ENCODE results near the gene KRIT1.

Gene KRIT1

DNA sequence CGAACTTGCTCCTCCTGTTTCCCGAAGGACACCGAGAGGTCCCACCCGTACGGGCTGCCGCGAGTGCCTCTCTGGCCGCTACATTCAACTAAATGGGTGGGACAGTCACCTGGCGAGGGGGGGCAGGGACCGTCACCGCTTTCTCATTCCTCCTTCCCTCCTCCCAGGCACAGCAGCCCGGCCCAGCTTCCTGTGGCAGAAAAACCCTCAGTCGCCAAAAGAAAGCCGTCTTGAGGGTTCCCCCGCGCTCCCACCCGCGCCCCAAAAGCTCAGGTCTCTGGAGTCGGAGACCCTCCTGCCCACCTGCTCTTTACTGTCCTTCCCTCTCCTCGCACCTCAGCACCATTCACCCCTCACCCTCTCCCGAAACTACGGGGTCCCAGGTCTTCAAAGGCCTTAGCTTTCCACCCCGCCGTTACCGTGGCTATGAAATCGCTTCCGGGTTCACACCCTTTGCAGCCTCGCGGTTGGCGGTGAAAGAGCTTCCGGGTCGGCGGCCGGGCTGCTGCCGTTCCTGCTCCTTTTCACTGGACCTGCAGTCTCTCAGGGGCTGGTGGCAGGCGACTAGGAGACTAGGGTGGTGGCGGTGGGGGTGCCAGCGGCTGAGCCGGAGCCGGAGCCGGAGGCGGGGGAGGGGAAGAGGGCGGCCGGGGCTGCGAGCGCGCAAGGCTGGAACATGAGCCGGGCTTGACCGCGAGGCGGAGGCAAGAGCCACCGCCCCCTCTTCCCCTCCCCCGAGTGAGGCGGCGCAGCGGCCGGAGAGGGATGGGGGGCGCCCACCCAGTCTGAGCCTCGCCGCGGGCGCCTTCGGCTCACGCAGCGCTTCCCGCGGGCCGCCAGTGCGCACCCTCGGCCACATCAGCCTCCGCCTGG, at the start of gene KRIT1, which contains the start of gene ANKIB1:
TSS of gene KRIT1 (minus strand) at position 428 of the 873 bp plus-strand sequence. CDS start 3,779 bp downstream, outside the sequence.
TSS of gene ANKIB1 (plus strand) at position 488 of the 873 bp plus-strand sequence. CDS start 49,005 bp downstream, outside the sequence.
- TF ChIP-seq, protein P1, sequence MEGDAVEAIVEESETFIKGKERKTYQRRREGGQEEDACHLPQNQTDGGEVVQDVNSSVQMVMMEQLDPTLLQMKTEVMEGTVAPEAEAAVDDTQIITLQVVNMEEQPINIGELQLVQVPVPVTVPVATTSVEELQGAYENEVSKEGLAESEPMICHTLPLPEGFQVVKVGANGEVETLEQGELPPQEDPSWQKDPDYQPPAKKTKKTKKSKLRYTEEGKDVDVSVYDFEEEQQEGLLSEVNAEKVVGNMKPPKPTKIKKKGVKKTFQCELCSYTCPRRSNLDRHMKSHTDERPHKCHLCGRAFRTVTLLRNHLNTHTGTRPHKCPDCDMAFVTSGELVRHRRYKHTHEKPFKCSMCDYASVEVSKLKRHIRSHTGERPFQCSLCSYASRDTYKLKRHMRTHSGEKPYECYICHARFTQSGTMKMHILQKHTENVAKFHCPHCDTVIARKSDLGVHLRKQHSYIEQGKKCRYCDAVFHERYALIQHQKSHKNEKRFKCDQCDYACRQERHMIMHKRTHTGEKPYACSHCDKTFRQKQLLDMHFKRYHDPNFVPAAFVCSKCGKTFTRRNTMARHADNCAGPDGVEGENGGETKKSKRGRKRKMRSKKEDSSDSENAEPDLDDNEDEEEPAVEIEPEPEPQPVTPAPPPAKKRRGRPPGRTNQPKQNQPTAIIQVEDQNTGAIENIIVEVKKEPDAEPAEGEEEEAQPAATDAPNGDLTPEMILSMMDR (IDR thresholded peaks at IDR 0.05; ENCODE audit: extremely low read depth, insufficient read depth, missing control alignments), result peak; percentile 14
- DNase-seq (ENCODE audit: low spot score), result peak; percentile 86
- in situ Hi-C loops (cut with MboI; ENCODE audit: low pct_unique_long_range_greater_than_20kb, low sequenced_read_pairs, unreplicated experiment), result no loop called here

DNA sequence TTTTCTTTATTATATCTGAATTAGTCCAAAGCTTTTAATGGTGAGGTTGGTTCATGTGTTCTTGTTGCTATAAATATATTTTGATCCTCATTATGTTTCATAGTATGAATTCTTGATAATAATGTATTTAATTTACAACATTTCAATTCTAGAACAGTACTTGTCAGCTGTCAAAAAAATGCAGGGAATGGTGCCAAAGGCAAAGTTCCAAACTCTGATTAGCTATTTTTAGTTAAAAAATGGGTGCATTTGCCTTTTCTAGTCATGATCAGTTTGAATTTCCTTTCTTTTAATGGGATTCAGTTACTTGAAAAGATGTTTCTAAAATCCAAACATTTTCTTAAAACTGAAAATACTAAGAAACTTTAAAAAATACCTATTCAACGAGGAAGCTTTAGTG, 49.7 kb upstream of the KRIT1 start:
- no peak for DNase-seq (ENCODE audit: low spot score)
- in situ Hi-C loops (cut with MboI; ENCODE audit: low pct_unique_long_range_greater_than_20kb, low sequenced_read_pairs, unreplicated experiment), result no loop called here
- TF ChIP-seq, protein P1 (IDR thresholded peaks at IDR 0.05; ENCODE audit: extremely low read depth, insufficient read depth, missing control alignments), result no peak

DNA sequence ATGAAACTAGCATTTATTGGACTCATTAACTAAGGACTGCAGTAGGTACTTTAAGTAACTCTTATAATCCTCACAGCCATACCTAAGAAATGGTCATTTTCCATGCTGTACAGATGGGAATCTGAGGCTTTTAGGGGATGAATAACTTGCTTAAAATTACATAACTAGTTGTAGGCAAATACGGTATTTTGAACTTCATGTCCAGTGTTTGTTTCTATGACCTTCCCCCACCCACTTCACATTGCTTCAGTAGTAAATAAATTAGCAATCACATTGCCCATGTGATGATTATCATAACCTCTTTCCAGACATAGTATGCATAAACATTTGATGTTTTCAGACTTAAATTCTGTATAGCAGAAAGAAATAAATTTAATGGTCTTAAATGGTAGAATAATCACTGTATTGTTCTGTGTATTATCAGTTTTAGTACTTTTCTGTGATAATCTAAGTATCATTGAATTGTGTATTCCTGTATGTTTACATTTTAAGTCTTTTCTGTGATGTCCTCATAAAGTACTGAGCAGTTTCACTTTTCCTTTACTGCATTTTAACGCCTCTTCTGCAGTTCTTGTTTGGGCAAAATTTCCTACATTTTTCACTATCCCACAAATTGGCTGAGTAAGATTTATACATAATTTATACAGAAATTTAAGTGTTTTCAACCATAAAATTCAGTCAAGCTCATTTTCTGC, 48.3 kb upstream of the KRIT1 start:
- TF ChIP-seq, protein P1 (IDR thresholded peaks at IDR 0.05; ENCODE audit: extremely low read depth, insufficient read depth, missing control alignments), result no peak
- in situ Hi-C loops (cut with MboI; ENCODE audit: low pct_unique_long_range_greater_than_20kb, low sequenced_read_pairs, unreplicated experiment), result no loop called here

DNA sequence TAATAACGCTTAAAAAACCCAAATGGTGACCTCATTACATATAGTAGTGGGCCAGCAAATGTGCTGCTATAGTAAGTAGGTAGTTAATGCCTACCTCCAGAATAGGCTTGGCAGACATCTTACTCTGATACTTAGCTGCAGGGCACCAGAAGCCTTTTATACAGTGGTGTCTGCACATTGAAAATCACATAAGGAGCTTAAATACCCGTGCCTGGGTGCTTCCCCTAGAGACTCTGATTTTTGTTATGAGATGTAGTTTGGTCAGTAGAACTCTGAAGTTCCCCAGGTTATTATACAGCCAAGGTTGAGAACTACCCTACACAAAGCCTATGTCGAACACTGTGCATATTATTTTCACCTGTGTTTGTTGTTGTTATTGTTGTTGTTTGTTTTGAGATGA, 47.3 kb upstream of the KRIT1 start:
- in situ Hi-C loops (cut with MboI; ENCODE audit: low pct_unique_long_range_greater_than_20kb, low sequenced_read_pairs, unreplicated experiment), result no loop called here
- no peak for DNase-seq (ENCODE audit: low spot score)
- TF ChIP-seq, protein P1 (IDR thresholded peaks at IDR 0.05; ENCODE audit: extremely low read depth, insufficient read depth, missing control alignments), result no peak

More for the DNA sequence above, 48.3 kb upstream of the KRIT1 start:
- DNase-seq (ENCODE audit: low spot score), result no peak

- in situ Hi-C loops (cut with MboI; ENCODE audit: low pct_unique_long_range_greater_than_20kb, low sequenced_read_pairs, unreplicated experiment), result no loop called here
- TF ChIP-seq, protein P1 (IDR thresholded peaks at IDR 0.05; ENCODE audit: extremely low read depth, insufficient read depth, missing control alignments), result no peak
- no peak for DNase-seq (ENCODE audit: low spot score)
These were observed 43.6 kb upstream of the KRIT1 start for GRCh38 chr7:92289321-92289720.

DNA sequence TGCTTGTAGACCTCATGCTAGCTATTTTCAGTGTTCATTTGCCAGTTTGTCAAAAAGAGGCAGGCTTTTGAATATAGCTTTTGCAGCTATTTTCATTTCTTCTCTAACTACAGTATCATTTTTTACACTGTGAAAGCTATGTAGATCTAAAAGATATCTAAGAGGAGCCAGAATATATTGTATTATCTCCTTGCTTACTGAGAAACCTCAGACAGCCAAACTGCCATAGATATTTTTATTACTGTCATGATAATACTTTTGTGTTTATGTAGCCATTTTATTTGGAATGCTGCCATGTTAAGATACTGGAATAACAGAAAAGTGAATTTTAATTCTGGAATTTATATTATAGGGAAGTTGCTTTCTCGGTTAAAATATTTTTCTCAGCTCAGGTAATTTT, 37.2 kb upstream of the KRIT1 start:
- in situ Hi-C loops (cut with MboI; ENCODE audit: low pct_unique_long_range_greater_than_20kb, low sequenced_read_pairs, unreplicated experiment), result no loop called here
- DNase-seq (ENCODE audit: low spot score), result no peak
- TF ChIP-seq, protein P1 (IDR thresholded peaks at IDR 0.05; ENCODE audit: extremely low read depth, insufficient read depth, missing control alignments), result no peak
